Activated CD8-positive, alpha-beta memory T cell treated with anti-CD3 and anti-CD28 coated beads for 36 hours (primary cell): ENCODE measurements around the gene MID2. TPM values are rescaled to one million over a fixed set of nuclear protein-coding genes. Genes with fewer than 3 reads are reported as not detected.
"Not testable (repeated sequence)": the region's sequence is repeated elsewhere in the genome, so short reads cannot be mapped to it uniquely, and the experiment has no call there.

ENCODE experiments used
- CTCF ChIA-PET: fragments of 350-600 bp; sonication (Branson Sonifier 250); formaldehyde crosslinking; loops from one replicate; lab custom pipeline; 2021; ENCODE audit warnings: antibody characterized with exemption; lab: Charles Lee
- POLR2A ChIA-PET: fragments of 350-600 bp; sonication (Branson Sonifier 250); formaldehyde crosslinking; loops from one replicate; lab custom pipeline; 2021; ENCODE audit warnings: antibody characterized with exemption; lab: Charles Lee
- total RNA-seq, 2 experiments: library from RNA; stranded (reverse); gene quantifications; one replicate each; pipeline ENCODE4 v1.2.3, GENCODE V29; 2021

The MID2 gene
- total RNA-seq, 2 experiments from 2014 or later, result 8.7 to 9.4 TPM

DNA sequence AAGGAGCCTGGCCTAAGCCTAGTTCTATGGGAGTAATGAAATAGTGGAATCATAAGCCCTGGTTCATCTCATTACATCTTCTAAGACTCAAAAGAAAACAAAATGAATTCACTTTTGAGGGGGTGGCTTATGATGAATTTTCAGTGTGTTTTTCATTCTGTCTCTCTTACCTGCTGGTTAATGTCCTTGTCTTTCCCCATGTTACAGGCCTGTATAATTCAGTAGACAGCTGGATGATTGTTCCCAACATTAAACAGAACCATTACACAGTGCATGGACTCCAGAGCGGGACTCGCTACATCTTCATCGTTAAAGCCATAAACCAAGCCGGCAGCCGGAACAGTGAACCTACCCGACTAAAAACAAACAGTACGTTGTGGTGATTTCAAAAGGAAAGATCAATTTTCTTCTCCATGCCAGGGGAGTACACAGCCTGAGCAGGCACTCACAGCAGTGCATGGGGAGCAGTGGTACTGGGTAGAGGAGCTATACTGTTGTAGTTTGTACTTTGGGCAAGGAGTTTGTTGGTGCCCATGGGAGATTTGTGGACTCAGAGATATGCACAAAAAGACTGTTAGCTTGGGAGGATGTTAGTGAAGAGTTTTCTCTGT is 98.6 kb downstream of the MID2 start:
- POLR2A ChIA-PET, result no interaction called here
- CTCF ChIA-PET, result no interaction called here

DNA sequence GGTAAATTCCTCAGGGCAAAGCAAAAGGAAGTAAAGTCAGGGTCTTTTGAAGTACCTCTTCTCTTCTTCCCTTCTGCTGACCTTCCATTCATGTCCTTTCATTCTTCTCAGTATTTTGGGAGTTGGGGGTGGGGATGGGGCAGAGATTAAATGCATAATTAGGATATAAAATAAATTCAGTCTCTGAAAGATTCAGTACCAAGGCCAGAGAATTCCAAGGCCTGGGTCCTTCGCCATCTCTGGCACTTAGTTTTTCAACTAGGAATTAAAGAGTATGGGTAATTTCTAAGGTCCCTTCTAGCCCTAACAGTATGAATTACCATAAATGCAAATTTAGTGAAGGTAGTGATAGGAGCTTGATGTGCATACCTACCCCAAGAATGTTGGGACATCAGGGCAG is 108.6 kb downstream of the MID2 start:
- ChIA-PET POLR2A (no interaction called here), CTCF (no interaction called here)

DNA sequence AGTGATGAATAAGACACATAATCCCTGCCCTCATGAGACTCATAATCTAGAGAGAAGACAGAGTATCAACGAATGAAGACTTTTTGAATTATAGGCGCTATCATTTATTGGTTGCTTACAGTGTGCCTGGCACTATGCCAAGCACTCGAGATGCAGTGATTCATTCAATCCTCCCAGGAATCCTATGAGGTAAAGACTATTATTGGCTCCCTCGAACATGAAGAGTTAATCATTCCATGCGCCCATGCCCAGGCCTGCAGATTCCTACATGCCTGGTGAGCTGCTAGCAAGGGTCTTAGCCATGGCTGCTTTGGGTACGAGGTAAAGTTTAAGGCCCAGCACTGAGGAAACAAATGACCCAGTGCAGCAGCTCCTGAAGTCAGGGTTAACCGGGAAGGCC is 109.5 kb downstream of the MID2 start:
- POLR2A ChIA-PET, result no interaction called here
- CTCF ChIA-PET, result no interaction called here

DNA sequence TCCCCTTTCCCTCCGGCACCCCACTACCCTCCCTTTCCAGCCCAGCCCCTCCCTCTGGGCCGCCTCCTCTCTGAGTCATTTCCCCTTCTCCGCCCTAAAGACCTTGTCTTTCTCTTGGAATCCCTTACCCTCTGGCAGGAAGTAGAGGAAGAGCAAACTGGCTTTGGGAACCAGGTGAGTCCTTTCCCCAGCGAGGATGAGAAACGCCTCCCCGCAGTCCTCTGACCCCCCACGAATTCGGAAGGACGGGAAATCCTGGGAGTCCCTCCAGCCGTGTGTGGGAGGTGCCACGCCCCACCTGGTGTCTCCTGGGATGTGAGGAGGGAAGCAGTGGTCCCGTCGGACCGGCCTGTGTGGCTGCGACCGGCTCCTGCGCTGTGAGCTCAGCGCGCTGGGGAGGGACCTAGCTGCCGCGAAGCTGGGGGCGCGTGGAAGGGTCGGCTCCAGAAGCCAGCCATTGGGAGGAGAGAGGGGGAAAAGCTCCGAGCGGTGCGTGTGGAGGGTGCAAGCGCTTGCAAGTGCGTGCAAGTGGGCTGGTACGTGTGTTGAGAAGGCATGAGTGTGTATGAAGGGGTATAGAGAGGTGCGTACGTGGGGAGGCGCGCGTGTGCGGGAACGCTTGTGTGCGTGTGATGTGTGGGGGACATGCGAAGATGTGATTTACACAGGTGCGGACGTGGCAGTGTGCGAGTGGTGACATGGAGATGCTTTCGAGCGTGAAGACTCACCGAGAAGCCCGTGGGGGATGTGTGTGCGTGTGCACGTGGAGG is 110.2 kb downstream of the MID2 start:
- ChIA-PET POLR2A (no interaction called here), CTCF (no interaction called here)

- POLR2A ChIA-PET, result no interaction called here
- CTCF ChIA-PET, result no interaction called here
These were observed 110.7 kb downstream of the MID2 start for GRCh38 chrX:107936434-107936730.

DNA sequence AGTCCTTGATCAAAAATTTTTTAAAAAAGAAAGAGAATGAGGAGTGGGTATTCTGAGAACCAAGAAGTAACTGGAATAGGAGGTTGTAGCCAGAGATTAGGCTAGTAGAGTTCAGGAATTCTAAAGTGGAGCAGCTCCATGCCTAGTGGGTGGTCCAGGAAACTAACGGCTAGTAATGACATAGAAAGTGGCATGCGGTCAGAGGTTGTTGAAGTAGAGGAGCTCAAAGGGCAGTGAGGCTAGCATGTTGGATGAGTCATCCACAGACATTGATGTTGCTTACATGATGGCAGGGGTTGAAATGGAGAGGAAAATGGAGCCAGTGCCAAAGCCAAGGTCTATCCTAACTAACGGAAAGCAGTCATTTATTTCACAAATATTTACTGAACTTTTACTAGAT is 114.4 kb downstream of the MID2 start:
- POLR2A ChIA-PET, result no interaction called here
- CTCF ChIA-PET, result no interaction called here

- POLR2A ChIA-PET, CTCF ChIA-PET: not testable (repeated sequence)
These were observed 129.7 kb downstream of the MID2 start for GRCh38 chrX:107955337-107955736.

DNA sequence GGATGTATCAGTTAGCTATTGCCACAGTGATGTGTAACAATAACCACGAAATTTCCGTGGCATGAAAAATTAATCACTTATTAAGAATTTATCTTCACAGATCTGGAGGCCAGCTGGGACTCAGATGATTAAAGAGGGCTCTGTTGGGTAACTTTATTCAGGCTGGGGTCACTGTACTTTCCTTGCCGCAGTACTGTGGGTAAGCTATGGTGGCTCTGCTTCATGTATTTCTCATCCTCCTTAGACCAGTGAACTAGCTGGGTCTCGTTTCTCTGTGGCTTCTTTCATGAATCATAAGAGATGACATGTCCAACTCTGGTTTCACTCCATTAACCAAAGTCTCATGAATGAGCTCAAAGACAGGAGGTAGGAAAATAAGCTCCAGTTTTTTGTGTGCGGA is 143.0 kb downstream of the MID2 start:
- POLR2A ChIA-PET, result no interaction called here
- CTCF ChIA-PET, result no interaction called here

DNA sequence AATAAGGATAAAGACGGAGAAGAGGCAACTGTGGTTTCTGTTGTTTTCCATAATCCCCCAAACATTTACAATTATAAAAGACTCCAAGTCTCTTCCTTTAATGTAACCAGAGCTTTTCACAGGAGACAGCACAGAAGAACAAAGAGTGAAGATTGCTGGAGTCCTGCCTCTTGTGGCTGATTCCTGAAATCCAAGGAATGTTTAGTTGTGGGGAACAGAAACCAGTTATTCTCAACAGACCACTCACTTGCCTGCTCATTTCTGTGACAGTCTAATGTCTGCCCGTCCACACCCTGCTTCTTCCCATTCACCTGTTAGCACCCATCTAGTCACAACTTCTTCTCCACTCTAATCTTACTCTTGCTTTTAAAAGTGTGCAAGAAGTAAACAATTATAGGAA is 144.4 kb downstream of the MID2 start:
- CTCF ChIA-PET, result no interaction called here
- POLR2A ChIA-PET, result no interaction called here

- CTCF ChIA-PET, result no interaction called here
- POLR2A ChIA-PET, result no interaction called here
These were observed 146.0 kb downstream of the MID2 start for GRCh38 chrX:107971636-107972035.

Other genes starting within 250 kb of the MID2 start
- 100 to 1,000 TPM; 123 to 125 TPM for gene PRPS1, start 197.4 kb upstream of the MID2 start, total RNA-seq
- 10 to 100 TPM; 17.6 to 20.4 TPM for gene TSC22D3, start 50.1 kb upstream of the MID2 start, total RNA-seq
- not detected for gene NCBP2L, start 48.1 kb upstream of the MID2 start, total RNA-seq
- gene TEX13B, start 156.5 kb downstream of the MID2 start, total RNA-seq, result not detected
- gene VSIG1, start 219.2 kb downstream of the MID2 start, total RNA-seq, result under 1 TPM; 0.67 to 0.74 TPM